LHCN-M2 (cell line): ENCODE measurements around the gene IL15RA. TPM values are rescaled to one million over a fixed set of nuclear protein-coding genes. Genes with fewer than 3 reads are reported as not detected.

Experiments used
- total RNA-seq: library from RNA; depleted of rRNA; stranded (reverse); fragments of >200 nt; gene quantifications from 2 replicates; pipeline ENCODE4 v1.2.3, GENCODE V29; 2014; rRNA removed

The IL15RA gene
- total RNA-seq, 1 experiment from 2014 or later = 0.17 TPM

Other genes starting within 250 kb of the IL15RA start
- gene GDI2, start 164.1 kb downstream of the IL15RA start, total RNA-seq = 341 and 359 TPM in 2 replicates
- gene ANKRD16, start 87.7 kb downstream of the IL15RA start, total RNA-seq = 9.9 and 10.6 TPM in 2 replicates
- gene FBH1, start 87.3 kb downstream of the IL15RA start, total RNA-seq = 64.9 and 77.7 TPM in 2 replicates
- not detected in 2 replicates for gene IL2RA, start 84.8 kb upstream of the IL15RA start, total RNA-seq
- gene RBM17, start 111.5 kb upstream of the IL15RA start, total RNA-seq = 29.8 and 39.7 TPM in 2 replicates
- gene PFKFB3, start 225.4 kb upstream of the IL15RA start, total RNA-seq = 19.7 and 23.3 TPM in 2 replicates